NCI-H2227 treated with DMSO at 0.1 percent for 48 hours (cell line): Measurements from ENCODE around the gene TCIRG1.
"Not testable (repeated sequence)": the region's sequence is repeated elsewhere in the genome, so short reads cannot be mapped to it uniquely, and the experiment has no call there.

Experiments used
- DNase-seq: peaks from one replicate; lab custom pipeline; 2025; lab: John Stamatoyannopoulos, UW

Gene TCIRG1

GRCh38 chr11:68083517-68083916 is 44.7 kb downstream of the TCIRG1 start:
- no peak for DNase-seq

- DNase-seq, result no peak
Observed at GRCh38 chr11:68089679-68090078, 50.9 kb downstream of the TCIRG1 start.

DNA sequence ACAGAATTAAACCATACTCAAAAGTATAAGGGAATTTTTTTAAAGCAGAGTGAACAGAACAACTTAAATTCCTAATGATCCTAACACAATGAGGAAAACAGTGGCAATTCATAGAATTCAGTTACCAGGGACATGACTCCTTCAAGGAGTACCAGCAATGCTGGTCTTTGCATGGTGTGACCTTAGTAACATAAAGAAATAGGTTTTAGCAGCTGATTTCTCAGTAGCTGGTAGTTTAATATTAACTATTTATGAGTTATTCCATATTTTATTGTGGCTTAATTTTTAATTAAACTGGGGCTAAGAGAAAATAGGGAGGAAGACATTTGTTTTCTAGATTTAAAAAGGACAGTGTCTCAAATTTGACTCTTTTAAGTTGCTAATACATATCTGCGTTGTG is 51.5 kb downstream of the TCIRG1 start:
- DNase-seq, result no peak

DNA sequence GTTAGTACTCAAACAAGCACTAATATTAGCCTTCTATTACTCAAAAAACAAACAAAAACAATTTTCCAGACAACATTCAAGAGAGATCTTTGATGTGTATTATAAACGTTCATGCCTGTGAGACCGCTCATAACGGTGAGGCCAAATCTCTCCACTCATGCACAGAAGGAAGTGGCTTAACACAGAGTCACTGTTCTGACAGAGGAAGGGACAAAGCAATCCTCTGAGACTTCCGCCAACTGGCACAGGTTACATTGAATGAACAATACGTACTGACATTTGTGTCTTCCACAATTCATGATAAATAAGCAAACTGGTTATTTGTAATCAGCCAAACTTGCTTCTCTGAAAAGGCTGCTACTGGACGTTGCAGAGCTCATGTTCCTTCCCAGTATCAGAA is 51.9 kb downstream of the TCIRG1 start:
- no peak for DNase-seq

DNA sequence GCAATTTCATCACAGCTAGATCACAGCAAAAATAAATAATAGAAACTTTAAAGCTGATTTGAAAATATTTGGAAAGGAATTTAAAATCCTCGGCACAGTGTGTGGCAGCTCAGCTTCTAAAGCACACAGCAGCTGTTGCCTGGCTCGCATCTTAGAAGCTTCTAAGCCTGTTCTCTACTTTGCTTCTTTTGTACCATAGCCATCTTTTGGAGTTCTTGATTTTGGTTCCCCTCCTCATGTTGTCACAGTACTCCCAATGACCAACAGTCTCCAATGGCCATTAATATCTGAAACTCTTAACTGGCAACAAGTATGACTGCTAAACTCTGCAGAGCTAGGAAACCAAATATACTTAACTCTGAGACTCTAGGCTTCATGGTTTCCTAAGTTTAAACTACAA is 53.6 kb downstream of the TCIRG1 start:
- DNase-seq, result no peak

- DNase-seq, result not testable (repeated sequence)
Observed at GRCh38 chr11:68092946-68093345, 54.1 kb downstream of the TCIRG1 start.

DNA sequence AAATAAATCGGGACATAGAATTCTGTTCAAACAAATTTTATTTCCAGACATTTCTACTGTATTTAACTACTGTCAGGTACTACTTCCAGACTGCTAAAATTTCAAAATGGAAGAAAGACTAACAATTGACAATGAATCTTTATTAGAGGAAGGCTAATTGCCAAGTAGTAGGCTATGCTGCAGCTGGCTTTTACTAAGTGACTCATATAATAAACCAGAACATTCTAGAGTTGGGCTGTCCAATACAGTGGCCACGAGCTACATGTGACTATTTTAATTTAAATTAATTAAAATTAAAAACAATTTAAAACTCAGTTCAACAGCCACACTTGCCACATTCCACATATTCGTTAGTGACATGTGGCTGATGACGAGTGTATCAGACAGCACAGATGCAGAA is 54.7 kb downstream of the TCIRG1 start:
- no peak for DNase-seq

GRCh38 chr11:68096962-68097361 is 58.1 kb downstream of the TCIRG1 start:
- DNase-seq, result no peak

DNA sequence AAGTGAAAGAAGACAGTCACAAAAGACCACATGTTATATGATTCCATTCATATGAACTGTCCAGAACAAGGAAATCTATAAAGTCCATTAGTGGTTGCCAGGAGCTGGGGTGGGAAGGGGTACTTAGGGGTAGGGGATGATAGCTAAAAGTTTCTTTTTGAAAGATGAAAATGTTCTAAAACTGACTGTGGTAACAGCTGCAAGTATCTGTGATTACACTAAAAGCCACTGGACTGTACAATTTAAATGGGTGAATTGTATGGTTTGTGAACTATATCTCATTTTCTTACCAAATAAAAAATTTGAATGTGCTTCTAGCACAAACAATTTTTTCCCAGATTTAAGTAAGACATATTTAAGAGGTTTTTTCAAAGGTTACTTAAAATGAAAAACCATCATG is 60.2 kb downstream of the TCIRG1 start:
- DNase-seq, result no peak

DNA sequence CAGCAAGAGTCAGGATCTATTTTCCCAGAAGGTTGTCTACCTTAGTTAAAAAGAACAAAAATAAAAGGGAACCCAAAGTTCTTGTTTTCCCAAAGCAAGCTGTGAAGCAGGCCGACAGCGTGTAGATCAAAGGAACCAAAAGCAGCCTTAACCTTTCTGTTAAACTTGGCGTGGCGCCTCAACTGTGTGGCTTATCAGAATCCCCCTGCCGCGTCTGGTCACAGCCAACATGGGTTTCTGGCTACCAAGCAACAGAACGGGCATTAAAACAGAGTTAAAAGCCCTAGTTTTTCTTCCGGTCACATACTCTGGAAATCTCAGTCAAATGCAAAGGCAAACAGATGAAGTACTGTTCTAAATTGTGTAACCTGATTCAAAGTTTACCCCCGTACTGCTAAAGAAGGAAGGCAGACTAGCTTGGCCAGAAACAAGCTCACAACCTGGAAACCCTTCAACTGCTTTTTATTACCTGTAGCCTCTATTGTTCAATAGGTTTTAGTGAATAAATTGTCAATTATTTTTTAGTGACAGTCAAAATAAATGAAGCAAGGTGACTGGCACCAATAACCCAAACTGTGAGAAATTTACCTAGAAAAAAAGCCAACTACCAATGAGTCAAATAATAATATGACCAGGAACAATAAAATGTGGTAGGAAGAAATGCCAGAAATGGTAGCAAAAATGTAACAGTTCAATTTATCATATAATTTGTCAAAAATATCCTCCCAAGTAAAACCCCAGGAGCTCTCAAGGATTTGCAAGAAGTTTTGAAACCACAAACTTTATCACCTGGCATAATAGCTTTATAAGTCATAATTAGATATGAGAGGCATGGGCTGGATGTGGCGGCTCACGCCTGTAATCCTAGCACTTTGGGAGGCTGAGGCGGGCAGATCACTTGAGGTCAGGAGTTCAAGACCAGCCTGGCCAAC is 60.9 kb downstream of the TCIRG1 start:
- no peak for DNase-seq
